ENCODE results near the gene CACNA1D.

Gene CACNA1D

DNA sequence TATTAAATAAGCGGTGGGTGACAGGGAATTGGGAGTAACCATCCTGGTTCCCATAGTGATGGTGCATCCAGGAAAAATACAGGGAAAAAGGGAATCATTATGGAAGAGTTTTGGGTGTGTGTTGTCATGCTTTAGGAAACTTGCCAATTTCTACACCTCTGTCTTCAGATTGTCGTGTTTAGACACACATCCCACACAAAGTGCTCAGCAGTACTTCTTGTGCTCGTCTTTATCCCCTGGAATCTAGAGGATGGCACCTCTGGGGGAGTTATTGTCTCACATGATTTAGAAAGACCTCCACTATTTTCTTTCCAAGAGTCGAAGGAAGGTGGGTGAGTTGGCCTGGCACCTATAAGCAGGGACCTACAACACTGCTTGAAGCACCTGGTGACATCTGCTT lies 35.8 kb downstream of the CACNA1D start:
- peaks cover 10% of the 10 kb centered on the region for H3K27me3 Mint-ChIP-seq
- no peak for DNase-seq

DNA sequence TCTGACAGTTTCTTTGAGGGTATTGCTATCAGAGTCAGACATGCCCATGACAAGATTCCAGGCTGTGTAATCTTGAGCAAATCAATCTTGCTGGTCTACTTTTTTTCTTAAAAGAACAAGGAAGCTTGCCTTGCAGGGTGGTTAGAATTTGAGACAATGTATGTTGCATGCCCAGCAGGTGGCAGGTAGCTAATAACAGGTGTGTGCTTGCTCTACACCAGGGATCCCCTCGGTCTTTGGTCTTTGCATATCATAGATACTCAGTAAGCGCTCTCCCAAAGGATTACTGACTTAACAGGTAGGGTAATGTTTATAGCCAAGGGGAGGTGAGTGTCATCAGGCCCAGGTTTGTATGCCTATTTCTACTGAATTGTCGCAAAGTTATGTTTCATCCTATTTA lies 37.3 kb downstream of the CACNA1D start:
- no peak overlapping the region for H3K4me3 Mint-ChIP-seq
- peaks cover 10% of the 10 kb centered on the region for H3K27me3 Mint-ChIP-seq
- no peak overlapping the region for H3K27ac Mint-ChIP-seq
- no peak for DNase-seq
- H3K9me3 Mint-ChIP-seq, result no peaks in the 10 kb centered on the region
- H3K36me3 Mint-ChIP-seq (ENCODE audit: low read depth), result no peaks in the 10 kb centered on the region
- H3K4me1 Mint-ChIP-seq (ENCODE audit: low read depth), result no peaks in the 10 kb centered on the region

More for the DNA sequence above, 35.8 kb downstream of the CACNA1D start:
- Mint-ChIP-seq H3K4me3 (no peak overlapping the region), H3K36me3 (ENCODE audit: low read depth) (no peaks in the 10 kb centered on the region), H3K4me1 (ENCODE audit: low read depth) (no peaks in the 10 kb centered on the region), H3K27ac (no peak overlapping the region), H3K9me3 (no peaks in the 10 kb centered on the region)

DNA sequence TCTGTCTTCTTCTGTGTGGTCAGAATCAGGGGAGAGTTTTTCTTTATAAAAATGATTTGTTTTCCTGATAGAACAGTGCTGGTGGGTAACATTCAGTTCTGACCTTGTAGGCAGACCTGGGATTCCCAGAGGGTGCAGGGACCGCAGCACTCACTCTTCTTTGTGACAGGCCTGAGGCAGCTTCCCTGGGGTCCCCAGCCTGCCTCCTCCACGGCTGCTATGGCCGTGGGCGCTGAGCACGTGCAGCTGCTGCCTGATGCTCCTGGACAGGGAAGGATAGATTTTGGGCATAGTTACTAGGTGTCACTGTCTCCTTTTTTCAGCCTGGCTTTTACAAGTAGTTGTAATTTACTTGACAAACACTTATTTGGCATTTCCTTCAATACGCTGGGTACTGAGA lies 39.1 kb downstream of the CACNA1D start:
- Mint-ChIP-seq H3K9me3 (no peaks in the 10 kb centered on the region), H3K36me3 (ENCODE audit: low read depth) (no peaks in the 10 kb centered on the region), H3K27me3 (peaks cover 9% of the 10 kb centered on the region), H3K4me3 (no peak overlapping the region), H3K27ac (no peak overlapping the region), H3K4me1 (ENCODE audit: low read depth) (no peaks in the 10 kb centered on the region)
- no peak for DNase-seq

DNA sequence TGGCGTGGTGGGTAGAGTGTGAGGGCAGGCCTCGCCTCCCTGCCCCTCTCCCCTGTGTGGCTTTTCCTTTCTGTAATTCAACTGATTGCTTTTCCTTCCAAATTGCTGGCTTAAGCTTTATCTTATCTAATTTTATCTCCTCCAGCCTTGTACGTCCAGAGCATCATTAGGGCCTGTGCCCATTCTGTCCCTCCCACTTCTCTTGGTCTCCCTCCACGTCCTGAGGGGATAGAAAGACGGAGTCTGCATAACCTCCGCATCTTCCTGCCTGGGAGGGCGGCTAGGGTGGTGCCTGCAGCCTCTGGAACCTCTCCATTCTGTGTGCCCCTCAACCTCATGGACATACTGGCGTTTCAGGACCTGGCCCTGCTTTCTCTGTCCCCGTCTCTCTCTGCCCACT lies 39.8 kb downstream of the CACNA1D start:
- Mint-ChIP-seq H3K9me3 (no peaks in the 10 kb centered on the region), H3K27ac (no peak overlapping the region), H3K4me1 (ENCODE audit: low read depth) (no peaks in the 10 kb centered on the region), H3K4me3 (no peak overlapping the region), H3K27me3 (peaks cover 15% of the 10 kb centered on the region), H3K36me3 (ENCODE audit: low read depth) (no peaks in the 10 kb centered on the region)
- DNase-seq, result no peak

DNA sequence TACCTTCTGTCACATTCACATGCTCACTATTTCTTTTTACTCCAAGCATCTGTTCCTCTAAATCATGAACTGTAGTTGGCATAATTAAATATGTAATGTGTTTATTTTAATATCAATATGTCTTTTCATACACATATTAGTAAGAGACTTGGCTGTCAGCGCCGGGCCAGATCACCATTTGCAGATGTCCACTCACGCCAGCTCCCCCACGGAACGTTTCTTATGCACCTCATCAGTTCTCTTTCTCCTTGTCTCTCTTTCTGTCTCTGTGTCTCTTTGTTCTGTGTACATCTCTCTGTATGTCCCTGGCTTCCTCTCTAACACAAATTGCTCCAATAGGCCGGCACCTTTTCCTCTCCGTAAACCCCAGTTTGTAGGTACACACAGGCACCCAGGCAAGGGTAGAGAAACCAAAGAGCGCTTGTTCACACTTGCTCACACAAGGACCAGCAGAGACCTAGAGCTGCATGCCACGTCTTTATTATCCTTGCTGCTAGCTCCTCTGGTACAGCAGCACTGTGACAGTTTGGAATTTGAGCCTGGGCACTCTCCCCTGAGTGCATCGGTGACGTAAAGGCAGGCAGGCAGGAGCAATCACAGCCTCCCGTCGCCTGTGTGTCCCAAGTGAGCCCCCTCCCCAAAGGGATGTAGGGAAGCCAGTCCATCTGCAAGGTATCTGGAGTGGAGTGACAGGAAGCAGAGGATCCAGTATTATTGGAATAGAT lies 40.4 kb downstream of the CACNA1D start:
- Mint-ChIP-seq H3K4me1 (ENCODE audit: low read depth) (no peaks in the 10 kb centered on the region), H3K4me3 (no peak overlapping the region), H3K36me3 (ENCODE audit: low read depth) (no peaks in the 10 kb centered on the region), H3K27ac (no peak overlapping the region), H3K27me3 (peaks cover 21% of the 10 kb centered on the region), H3K9me3 (no peaks in the 10 kb centered on the region)
- no peak for DNase-seq

DNA sequence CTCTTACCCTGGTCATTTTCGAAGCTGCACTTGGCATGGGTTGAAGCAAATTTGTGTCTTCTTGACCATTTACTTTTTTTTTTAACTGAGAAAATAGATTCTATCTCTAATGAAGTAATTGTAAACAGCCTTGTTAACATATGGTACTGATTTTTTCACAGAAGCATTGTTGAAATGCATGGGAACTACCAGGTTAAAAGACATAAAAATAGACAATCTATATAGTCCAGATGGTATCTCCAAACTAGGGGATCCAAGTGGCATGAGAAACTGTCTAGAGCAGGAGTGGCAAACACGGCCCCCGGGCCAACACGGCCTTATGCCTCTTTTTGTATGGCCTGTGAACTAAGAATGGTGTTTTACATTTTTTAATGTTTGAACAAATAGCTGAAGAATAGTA lies 41.9 kb downstream of the CACNA1D start:
- H3K27ac Mint-ChIP-seq, result no peak overlapping the region
- no peaks in the 10 kb centered on the region for H3K9me3 Mint-ChIP-seq
- peaks cover 18% of the 10 kb centered on the region for H3K27me3 Mint-ChIP-seq
- H3K4me3 Mint-ChIP-seq, result no peak overlapping the region
- DNase-seq, result no peak
- H3K36me3 Mint-ChIP-seq (ENCODE audit: low read depth), result no peaks in the 10 kb centered on the region
- H3K4me1 Mint-ChIP-seq (ENCODE audit: low read depth), result no peaks in the 10 kb centered on the region

DNA sequence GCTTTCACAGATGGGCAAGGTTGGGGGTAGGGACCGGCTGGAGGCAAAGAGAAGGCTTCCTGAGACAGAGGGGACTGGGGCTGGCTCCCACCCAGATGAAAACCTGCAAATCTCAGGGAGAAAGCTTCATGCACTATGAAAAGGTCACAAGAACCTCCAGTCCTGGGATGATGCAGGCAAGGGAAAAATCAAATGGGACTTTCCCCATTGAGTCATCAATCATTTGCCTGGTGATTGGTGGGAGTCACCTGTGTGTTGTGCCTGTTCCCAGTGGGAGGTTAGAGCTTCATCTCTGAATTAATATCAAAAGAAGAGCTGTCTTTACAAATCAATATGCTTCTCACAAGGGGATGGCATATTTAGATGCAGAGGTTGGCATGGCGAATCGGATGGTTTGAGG lies 49.9 kb downstream of the CACNA1D start:
- no peaks in the 10 kb centered on the region for H3K9me3 Mint-ChIP-seq
- H3K36me3 Mint-ChIP-seq (ENCODE audit: low read depth), result no peaks in the 10 kb centered on the region
- peaks cover 6% of the 10 kb centered on the region for H3K4me1 Mint-ChIP-seq (ENCODE audit: low read depth)
- H3K27ac Mint-ChIP-seq, result no peak overlapping the region
- peaks cover 31% of the 10 kb centered on the region for H3K27me3 Mint-ChIP-seq
- DNase-seq, result no peak
- no peak overlapping the region for H3K4me3 Mint-ChIP-seq

DNA sequence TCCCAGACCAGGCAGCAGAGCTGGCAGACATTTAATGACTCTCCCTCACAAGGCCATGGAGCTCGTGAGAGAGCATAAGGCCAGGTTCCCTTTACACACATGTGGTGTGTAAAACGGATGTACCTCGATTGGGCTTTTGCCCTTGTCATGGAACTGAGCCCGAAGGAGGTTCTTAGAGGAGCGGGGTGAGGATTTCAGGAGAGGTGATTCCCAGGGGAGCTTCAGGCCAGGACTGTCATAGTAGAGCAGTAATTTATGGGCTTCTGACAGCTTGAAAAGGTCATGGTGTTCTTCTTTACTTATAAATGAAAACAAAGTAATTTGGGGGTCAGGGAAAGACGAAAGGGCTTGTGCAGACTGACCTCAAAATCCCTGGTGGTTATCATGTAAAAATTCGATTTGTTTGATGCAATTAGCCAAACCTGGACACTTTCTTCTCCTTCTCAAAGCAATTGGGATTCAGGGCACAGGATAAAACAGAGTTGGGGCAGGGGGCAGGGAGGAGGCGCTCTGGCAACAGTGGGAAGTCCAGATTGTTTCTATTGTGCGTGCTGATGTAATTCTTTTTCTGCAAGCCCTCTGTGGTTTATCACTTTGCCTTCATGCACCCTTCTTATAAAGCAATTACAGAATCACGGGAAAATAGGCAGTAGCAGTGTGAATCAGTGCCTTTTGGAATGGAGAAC lies 51.0 kb downstream of the CACNA1D start:
- no peak for DNase-seq
- no peak overlapping the region for H3K27ac Mint-ChIP-seq
- peaks cover 26% of the 10 kb centered on the region for H3K27me3 Mint-ChIP-seq
- H3K4me3 Mint-ChIP-seq, result no peak overlapping the region
- H3K4me1 Mint-ChIP-seq (ENCODE audit: low read depth), result peaks cover 6% of the 10 kb centered on the region
- H3K36me3 Mint-ChIP-seq (ENCODE audit: low read depth), result no peaks in the 10 kb centered on the region
- H3K9me3 Mint-ChIP-seq, result no peaks in the 10 kb centered on the region

DNA sequence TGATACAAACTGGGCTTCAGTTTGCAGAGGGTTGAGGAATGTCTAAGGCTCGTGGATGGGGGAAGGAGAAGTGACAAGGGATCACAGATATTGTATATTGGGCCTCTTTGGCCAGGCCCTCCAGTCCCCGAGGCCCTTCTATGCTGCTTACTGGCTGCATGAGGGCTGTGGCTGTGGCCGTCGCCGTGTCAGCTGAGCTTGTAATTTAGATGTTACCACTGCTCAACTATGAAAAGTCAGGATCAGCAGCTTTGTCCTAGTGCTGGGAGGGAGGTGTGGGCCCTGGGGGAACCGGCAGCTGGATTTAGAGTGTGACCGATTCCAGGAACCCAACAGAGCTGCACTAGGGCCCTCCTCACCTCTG lies 51.6 kb downstream of the CACNA1D start:
- peaks cover 6% of the 10 kb centered on the region for H3K4me1 Mint-ChIP-seq (ENCODE audit: low read depth)
- peaks cover 29% of the 10 kb centered on the region for H3K27me3 Mint-ChIP-seq
- no peaks in the 10 kb centered on the region for H3K36me3 Mint-ChIP-seq (ENCODE audit: low read depth)
- H3K27ac Mint-ChIP-seq, result no peak overlapping the region
- no peak for DNase-seq
- H3K4me3 Mint-ChIP-seq, result no peak overlapping the region
- H3K9me3 Mint-ChIP-seq, result no peaks in the 10 kb centered on the region

DNA sequence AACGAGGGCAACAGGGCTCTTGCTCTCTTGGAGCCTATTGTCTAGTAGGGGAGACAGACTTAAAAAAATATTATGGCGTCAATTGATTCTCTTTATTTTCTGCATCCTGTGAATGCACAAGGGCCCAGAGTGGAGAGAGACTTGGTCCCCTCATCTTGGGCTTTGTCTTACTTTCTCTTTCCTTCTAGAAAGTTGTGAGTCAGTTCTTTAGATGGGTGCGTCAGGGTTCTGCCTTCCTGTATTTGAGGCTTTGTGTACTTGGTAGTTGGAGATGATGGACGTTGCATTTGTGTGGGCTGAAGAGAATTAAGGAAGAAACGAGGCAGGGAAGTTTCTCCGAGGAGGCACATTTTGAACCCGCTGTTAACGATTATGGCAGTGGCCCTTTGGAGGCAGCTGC lies 52.9 kb downstream of the CACNA1D start:
- no peak for DNase-seq
- H3K36me3 Mint-ChIP-seq (ENCODE audit: low read depth), result no peaks in the 10 kb centered on the region
- H3K9me3 Mint-ChIP-seq, result no peaks in the 10 kb centered on the region
- H3K27ac Mint-ChIP-seq, result no peak overlapping the region
- no peak overlapping the region for H3K4me3 Mint-ChIP-seq
- peaks cover 25% of the 10 kb centered on the region for H3K27me3 Mint-ChIP-seq
- peaks cover 13% of the 10 kb centered on the region for H3K4me1 Mint-ChIP-seq (ENCODE audit: low read depth)

DNA sequence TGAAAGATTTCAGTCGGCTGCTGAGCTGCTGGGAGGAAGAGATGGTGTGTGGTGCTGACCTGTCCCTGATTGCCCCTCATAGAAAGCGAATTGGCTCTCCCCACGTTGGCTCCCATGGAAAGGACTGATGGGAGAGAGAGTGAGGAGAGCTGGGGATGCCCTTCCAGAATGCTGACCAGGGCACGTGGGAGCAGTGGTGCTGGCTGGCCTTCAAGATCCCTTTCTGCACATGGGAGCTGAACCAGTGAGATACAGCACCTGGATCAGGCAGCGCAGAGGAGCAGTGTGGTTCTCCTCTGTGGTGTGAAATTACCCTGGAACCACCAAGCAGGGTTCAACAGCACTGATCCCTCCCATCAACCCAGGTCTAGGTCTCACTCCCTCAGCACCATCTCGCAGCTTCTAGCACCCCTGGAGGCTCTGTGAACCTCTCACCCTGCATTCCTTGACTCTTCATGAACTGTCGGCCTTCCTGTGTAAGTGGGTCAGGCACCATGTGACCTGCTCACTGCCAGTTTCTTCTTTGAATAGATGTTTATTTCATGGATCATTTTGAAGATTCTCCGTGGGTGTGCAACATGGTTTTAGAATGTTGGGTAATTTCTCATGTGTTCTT lies 55.7 kb downstream of the CACNA1D start:
- Mint-ChIP-seq H3K4me3 (no peak overlapping the region), H3K27me3 (peaks cover 20% of the 10 kb centered on the region), H3K36me3 (ENCODE audit: low read depth) (no peaks in the 10 kb centered on the region), H3K27ac (no peak overlapping the region), H3K4me1 (ENCODE audit: low read depth) (peaks cover 17% of the 10 kb centered on the region), H3K9me3 (no peaks in the 10 kb centered on the region)
- no peak for DNase-seq

DNA sequence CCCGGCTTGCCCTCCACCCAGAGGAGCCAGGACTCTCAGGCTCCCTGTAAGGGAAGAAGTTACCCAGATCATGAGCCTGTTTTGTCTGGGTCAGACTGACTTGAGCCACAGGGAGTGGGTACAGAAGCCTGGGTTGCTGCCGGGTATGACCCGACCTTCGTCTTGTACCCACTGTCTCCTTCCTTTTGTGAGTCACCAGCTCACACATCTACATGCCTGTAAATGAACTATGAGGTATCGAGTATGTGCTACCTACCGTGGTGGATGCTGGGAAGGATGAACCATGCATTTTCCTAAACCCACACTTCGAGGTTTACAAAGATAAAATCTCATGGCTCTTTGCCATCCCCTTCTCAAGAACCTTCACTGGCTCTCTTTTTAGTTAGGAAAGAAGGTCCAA lies 56.9 kb downstream of the CACNA1D start:
- Mint-ChIP-seq H3K4me1 (ENCODE audit: low read depth) (peaks cover 25% of the 10 kb centered on the region), H3K27me3 (peaks cover 15% of the 10 kb centered on the region), H3K36me3 (ENCODE audit: low read depth) (no peaks in the 10 kb centered on the region), H3K9me3 (no peaks in the 10 kb centered on the region), H3K4me3 (no peak overlapping the region), H3K27ac (no peak overlapping the region)
- DNase-seq, result no peak

DNA sequence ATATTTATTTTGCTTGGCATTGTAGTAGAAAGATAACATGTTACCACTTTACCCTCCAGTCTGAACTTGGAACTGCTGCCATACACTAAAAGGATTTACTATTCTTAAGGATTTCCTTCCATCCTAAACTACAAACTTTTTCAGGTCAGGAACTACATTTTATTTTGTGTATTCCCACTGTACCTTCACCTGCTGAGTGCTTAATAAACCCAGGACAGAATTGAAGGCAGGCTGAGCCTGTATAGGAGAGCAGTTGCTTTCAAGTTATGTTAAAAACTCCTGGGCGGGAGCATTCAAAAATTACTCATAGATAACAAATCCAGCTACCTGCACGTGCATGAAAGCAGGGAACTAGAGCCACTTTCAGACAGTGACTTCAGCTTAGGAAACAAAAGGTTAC lies 58.3 kb downstream of the CACNA1D start:
- DNase-seq, result no peak
- Mint-ChIP-seq H3K36me3 (ENCODE audit: low read depth) (no peaks in the 10 kb centered on the region), H3K4me3 (no peak overlapping the region), H3K27ac (no peak overlapping the region), H3K4me1 (ENCODE audit: low read depth) (peaks cover 25% of the 10 kb centered on the region), H3K9me3 (no peaks in the 10 kb centered on the region), H3K27me3 (peaks cover 18% of the 10 kb centered on the region)

DNA sequence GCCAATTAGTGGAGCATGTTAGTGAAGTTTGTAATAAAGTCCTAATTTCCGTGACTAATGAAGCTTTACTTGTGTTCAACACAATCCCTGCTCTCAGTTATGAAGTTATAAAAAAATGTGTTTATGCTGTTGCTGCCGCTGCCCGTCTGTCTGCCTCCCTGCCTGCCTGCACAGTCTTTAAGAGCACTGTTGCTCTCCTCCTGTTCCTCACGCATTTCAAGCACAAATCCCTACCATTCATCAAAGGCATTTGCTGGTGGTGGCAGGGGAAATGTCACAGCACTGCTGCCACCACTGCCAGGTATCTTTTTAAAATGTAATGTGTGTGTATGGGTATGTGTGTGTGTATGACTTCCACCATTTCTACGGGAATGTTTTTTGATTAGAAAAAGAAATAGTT lies 58.8 kb downstream of the CACNA1D start:
- Mint-ChIP-seq H3K36me3 (ENCODE audit: low read depth) (no peaks in the 10 kb centered on the region), H3K27me3 (peaks cover 19% of the 10 kb centered on the region), H3K4me1 (ENCODE audit: low read depth) (peaks cover 25% of the 10 kb centered on the region), H3K27ac (no peak overlapping the region), H3K9me3 (no peaks in the 10 kb centered on the region), H3K4me3 (no peak overlapping the region)
- no peak for DNase-seq

DNA sequence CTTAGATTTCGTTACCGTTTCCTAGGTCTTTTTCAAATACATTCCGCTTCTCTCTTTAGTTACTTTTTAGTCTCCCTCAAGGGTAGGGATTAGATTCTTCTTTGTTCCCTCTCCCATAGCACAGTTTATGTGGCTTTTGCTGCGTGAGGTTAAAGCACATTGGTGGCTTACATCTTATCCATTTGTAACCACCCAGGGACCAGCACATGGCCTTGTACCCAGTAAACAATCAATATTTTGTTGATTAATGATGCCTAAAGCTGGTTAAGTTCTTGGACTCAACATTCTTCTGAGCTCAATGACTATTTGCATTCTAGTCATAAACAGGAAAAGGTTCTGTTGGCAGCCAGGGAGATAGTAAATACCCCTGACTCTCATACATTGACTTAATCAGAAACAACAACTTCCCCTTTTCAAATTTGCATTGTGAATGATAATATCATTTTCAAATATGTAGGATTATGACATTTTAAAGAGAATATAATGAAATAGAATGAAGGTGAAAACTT lies 60.2 kb downstream of the CACNA1D start:
- H3K9me3 Mint-ChIP-seq, result no peaks in the 10 kb centered on the region
- no peak overlapping the region for H3K27ac Mint-ChIP-seq
- H3K4me3 Mint-ChIP-seq, result no peak overlapping the region
- no peak for DNase-seq
- H3K36me3 Mint-ChIP-seq (ENCODE audit: low read depth), result no peaks in the 10 kb centered on the region
- H3K27me3 Mint-ChIP-seq, result peaks cover 22% of the 10 kb centered on the region
- peaks cover 25% of the 10 kb centered on the region for H3K4me1 Mint-ChIP-seq (ENCODE audit: low read depth)
